ENCODE data around the gene MSI2. TPM values are rescaled to one million over a fixed set of nuclear protein-coding genes. Genes with fewer than 3 reads are reported as not detected.

The MSI2 gene
- total RNA-seq, 2 experiments from 2014 or later: 107 to 111 TPM

DNA sequence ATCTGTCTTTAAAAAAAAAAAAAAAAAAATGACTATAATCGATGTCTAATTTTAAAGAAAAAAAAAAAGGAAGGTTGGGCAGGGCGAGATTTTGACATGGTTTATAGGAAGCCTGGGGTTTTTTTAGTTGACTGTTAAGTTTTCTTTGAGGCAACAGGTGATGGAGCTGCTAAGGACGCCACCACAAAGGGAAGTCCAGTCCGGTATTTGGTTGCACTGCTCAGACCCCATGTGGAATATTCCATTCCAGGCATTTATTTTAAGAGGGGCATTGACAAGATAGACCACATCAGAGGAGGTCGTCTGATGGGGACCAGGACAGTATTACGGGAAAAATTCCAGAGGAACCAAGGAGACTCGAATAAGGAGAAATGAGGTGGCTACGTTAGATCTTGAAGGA, 320.4 kb downstream of the MSI2 start:
- Mint-ChIP-seq H3K36me3 (ENCODE audit: low read depth) (no peaks in the 10 kb centered on the region), H3K27ac (no peak overlapping the region), H3K27me3 (no peaks in the 10 kb centered on the region), H3K4me3 (no peak overlapping the region), H3K4me1 (no peaks in the 10 kb centered on the region), H3K9me3 (no peaks in the 10 kb centered on the region)
- DNase-seq: no peak
- ChIA-PET POLR2A (no interaction called here), CTCF (interaction anchor here (0.7 kb wide), 1 partner anchor 955 kb away, joined by 4 read pairs; no protein-coding TSS in a partner anchor)

DNA sequence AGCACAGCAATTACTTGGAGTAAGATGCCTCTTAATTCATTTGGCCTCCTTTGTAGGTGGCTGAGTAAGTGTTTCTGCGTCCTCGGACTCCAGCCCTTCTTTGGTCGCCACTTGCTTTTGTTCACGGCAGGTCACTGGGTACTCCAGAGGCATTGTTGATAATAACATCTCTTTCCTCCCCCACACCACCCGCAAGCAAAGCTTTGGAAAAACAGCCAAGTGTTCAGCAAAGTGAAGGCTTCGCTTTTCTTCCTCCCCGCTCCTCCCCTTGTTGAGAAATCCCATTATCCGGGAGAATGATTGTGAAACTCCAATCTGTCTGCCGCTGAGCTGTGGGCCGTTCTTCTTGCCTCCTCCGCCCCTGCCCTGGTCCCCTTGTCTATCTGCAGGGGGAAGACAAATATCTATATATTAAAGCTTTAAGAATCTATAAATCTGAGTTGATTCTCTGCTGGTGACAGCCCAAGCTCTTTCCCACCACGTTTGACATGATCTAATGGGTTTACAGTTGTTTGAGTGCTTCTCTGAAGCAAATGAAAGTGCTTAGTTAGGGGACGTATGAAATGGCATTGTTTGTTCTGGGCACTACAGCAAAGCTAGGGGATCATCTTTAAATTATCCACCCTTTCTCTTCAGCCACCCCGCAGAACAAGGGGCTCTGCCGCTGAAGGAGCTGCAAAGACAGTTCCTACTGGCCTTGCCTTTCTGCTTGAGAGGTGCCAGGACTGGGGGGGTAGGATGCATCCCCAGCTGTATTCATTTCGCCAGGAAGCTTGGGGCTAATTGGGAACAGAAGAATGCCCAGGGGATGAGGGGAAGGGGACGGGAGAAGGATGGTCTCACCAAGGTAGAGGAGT, 321.7 kb downstream of the MSI2 start:
- CTCF ChIA-PET: no interaction called here
- H3K36me3 Mint-ChIP-seq (ENCODE audit: low read depth): no peaks in the 10 kb centered on the region
- no peaks in the 10 kb centered on the region for H3K27me3 Mint-ChIP-seq
- H3K4me1 Mint-ChIP-seq: no peaks in the 10 kb centered on the region
- no peaks in the 10 kb centered on the region for H3K9me3 Mint-ChIP-seq
- no peak overlapping the region for H3K27ac Mint-ChIP-seq
- H3K4me3 Mint-ChIP-seq: no peak overlapping the region
- POLR2A ChIA-PET: no interaction called here
- no peak for DNase-seq

GRCh38 chr17:57578608-57579225, 322.4 kb downstream of the MSI2 start:
- no peaks in the 10 kb centered on the region for H3K9me3 Mint-ChIP-seq
- CTCF ChIA-PET: no interaction called here
- no peaks in the 10 kb centered on the region for H3K4me1 Mint-ChIP-seq
- H3K4me3 Mint-ChIP-seq: no peak overlapping the region
- H3K27ac Mint-ChIP-seq: no peak overlapping the region
- H3K36me3 Mint-ChIP-seq (ENCODE audit: low read depth): no peaks in the 10 kb centered on the region
- no peaks in the 10 kb centered on the region for H3K27me3 Mint-ChIP-seq
- DNase-seq: no peak
- POLR2A ChIA-PET: no interaction called here

DNA sequence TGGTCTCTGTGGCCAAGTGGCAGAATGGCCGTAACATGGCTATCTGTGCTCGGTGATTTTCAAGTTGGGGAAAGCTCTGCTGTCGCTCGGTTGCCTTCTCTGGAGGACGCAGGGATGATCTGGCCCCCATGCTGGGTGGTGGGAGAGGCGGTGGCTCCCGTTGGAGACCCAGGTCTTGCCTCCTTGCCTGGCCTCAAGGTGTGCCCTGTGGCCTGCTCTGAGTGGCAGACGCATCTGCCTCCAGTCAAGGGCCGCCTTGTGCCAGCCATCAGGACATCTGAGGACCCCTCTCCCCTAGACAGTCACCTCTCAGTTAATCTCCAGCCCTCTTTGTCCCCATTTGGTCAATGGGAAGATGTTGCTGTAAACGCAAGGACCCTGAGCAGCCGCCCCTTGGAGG, 322.9 kb downstream of the MSI2 start:
- ChIA-PET POLR2A (no interaction called here), CTCF (no interaction called here)
- no peak overlapping the region for H3K4me3 Mint-ChIP-seq
- no peaks in the 10 kb centered on the region for H3K36me3 Mint-ChIP-seq (ENCODE audit: low read depth)
- H3K27me3 Mint-ChIP-seq: no peaks in the 10 kb centered on the region
- H3K9me3 Mint-ChIP-seq: no peaks in the 10 kb centered on the region
- H3K4me1 Mint-ChIP-seq: no peaks in the 10 kb centered on the region
- H3K27ac Mint-ChIP-seq: no peak overlapping the region
- no peak for DNase-seq

GRCh38 chr17:57580055-57580739, 323.9 kb downstream of the MSI2 start:
- Mint-ChIP-seq H3K4me1 (no peaks in the 10 kb centered on the region), H3K27me3 (no peaks in the 10 kb centered on the region), H3K4me3 (no peak overlapping the region), H3K9me3 (no peaks in the 10 kb centered on the region), H3K27ac (no peak overlapping the region), H3K36me3 (ENCODE audit: low read depth) (no peaks in the 10 kb centered on the region)
- DNase-seq: no peak
- CTCF ChIA-PET: no interaction called here
- POLR2A ChIA-PET: no interaction called here

- no peak overlapping the region for H3K4me3 Mint-ChIP-seq
- no peak overlapping the region for H3K27ac Mint-ChIP-seq
- no peaks in the 10 kb centered on the region for H3K4me1 Mint-ChIP-seq
- CTCF ChIA-PET: interaction anchor here (1.1 kb wide), 1 partner anchor 15 kb away, joined by 4 read pairs; no protein-coding TSS in a partner anchor
- no peak for DNase-seq
- no peaks in the 10 kb centered on the region for H3K27me3 Mint-ChIP-seq
- POLR2A ChIA-PET: no interaction called here
- H3K36me3 Mint-ChIP-seq (ENCODE audit: low read depth): no peaks in the 10 kb centered on the region
- H3K9me3 Mint-ChIP-seq: no peaks in the 10 kb centered on the region
These were observed 326.8 kb downstream of the MSI2 start for GRCh38 chr17:57582881-57583756.

DNA sequence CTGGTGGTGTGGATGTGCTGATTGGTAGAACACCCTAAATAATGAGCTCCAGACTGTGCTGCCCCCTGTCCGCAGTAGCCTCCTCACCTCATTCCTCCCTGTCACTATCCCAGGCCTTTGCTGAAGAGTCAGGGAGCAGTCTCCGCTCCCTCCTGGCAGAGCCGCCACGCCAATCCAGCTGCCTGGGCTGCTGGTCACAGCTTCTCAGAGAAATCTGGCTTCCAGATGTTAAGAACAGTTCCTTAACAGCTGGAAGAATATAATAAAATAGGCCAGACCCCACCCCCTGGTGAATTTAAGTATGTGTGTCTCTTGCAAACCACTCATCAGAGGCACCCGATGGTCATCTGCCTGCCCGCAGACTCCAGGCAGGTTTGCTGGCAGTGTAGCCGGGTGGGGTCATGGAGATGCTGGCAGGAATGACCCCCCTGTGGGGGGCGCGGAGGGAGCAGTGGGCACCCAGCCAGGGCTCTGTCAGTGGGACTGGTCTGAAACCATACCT, 327.8 kb downstream of the MSI2 start:
- CTCF ChIA-PET: interaction anchor here (0.5 to 1.2 kb wide), 3 partner anchors 14 to 116 kb away, joined by 3 to 6 read pairs (median 4); no protein-coding TSS in a partner anchor
- DNase-seq: no peak
- Mint-ChIP-seq H3K27ac (no peak overlapping the region), H3K9me3 (no peaks in the 10 kb centered on the region), H3K27me3 (no peaks in the 10 kb centered on the region), H3K4me3 (no peak overlapping the region), H3K4me1 (no peaks in the 10 kb centered on the region), H3K36me3 (ENCODE audit: low read depth) (no peaks in the 10 kb centered on the region)
- POLR2A ChIA-PET: no interaction called here

DNA sequence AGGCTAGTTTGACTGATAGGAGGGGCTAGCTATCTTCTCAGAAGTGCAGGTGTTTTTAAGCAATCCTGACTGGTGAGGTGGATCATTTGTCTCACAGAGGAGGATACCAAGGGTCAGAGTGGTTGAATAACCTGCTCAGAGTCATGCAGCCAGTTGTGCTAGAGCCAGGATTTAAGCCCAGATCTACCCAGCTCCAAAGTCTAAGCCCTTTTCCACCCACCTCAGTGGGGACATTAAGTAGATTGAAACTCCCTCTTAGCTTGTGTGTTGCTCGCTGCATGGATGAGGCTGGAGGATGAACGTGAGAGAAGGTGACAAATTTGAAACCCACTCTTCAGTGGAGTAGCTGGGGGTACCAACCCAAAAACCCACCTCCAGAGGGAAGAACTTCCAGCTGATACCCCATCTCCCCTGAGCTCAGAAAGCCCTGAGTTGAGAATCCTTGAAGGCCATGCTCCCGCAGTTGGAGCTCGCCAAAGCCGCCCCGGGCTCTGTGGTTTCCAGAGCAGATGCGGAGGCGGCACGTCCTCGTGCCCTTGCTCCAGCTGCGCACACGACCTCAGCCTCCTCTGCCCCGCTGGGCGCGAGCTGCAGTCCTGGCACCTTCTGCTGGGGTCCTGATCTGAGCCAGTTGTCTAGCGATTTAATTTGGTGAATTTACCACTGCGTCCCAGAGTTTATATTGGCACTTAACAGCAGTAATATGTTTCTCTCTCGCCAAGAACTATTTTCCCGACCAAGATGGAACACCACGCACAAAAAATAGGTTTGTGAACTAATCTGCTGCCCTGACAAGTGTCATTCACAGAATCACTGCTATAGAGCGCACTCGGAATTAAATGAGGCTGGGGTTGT, 329.2 kb downstream of the MSI2 start:
- H3K27ac Mint-ChIP-seq: no peak overlapping the region
- no peak for DNase-seq

GRCh38 chr17:57586196-57586740, 329.9 kb downstream of the MSI2 start:
- no peaks in the 10 kb centered on the region for H3K9me3 Mint-ChIP-seq
- H3K27ac Mint-ChIP-seq: no peak overlapping the region
- no peak for DNase-seq
- H3K4me1 Mint-ChIP-seq: no peaks in the 10 kb centered on the region
- H3K4me3 Mint-ChIP-seq: no peak overlapping the region
- H3K36me3 Mint-ChIP-seq (ENCODE audit: low read depth): no peaks in the 10 kb centered on the region
- H3K27me3 Mint-ChIP-seq: no peaks in the 10 kb centered on the region
- CTCF ChIA-PET: no interaction called here
- POLR2A ChIA-PET: no interaction called here

More for the DNA sequence above, 329.2 kb downstream of the MSI2 start:
- Mint-ChIP-seq H3K27me3 (no peaks in the 10 kb centered on the region), H3K4me3 (no peak overlapping the region), H3K36me3 (ENCODE audit: low read depth) (no peaks in the 10 kb centered on the region), H3K4me1 (no peaks in the 10 kb centered on the region), H3K9me3 (no peaks in the 10 kb centered on the region)
- CTCF ChIA-PET: interaction anchor here (1.2 to 1.3 kb wide), 2 partner anchors 33 to 87 kb away, joined by 3 to 5 read pairs; no protein-coding TSS in a partner anchor
- POLR2A ChIA-PET: no interaction called here

- no peaks in the 10 kb centered on the region for H3K4me1 Mint-ChIP-seq
- no peaks in the 10 kb centered on the region for H3K36me3 Mint-ChIP-seq (ENCODE audit: low read depth)
- POLR2A ChIA-PET: no interaction called here
- CTCF ChIA-PET: interaction anchor here (0.9 to 2.9 kb wide), 2 partner anchors 12 to 85 kb away, joined by 4 to 16 read pairs; no protein-coding TSS in a partner anchor
- no peaks in the 10 kb centered on the region for H3K9me3 Mint-ChIP-seq
- no peak overlapping the region for H3K27ac Mint-ChIP-seq
- DNase-seq: no peak
- H3K4me3 Mint-ChIP-seq: no peak overlapping the region
- no peaks in the 10 kb centered on the region for H3K27me3 Mint-ChIP-seq
These were observed 330.4 kb downstream of the MSI2 start for GRCh38 chr17:57586742-57587141.

DNA sequence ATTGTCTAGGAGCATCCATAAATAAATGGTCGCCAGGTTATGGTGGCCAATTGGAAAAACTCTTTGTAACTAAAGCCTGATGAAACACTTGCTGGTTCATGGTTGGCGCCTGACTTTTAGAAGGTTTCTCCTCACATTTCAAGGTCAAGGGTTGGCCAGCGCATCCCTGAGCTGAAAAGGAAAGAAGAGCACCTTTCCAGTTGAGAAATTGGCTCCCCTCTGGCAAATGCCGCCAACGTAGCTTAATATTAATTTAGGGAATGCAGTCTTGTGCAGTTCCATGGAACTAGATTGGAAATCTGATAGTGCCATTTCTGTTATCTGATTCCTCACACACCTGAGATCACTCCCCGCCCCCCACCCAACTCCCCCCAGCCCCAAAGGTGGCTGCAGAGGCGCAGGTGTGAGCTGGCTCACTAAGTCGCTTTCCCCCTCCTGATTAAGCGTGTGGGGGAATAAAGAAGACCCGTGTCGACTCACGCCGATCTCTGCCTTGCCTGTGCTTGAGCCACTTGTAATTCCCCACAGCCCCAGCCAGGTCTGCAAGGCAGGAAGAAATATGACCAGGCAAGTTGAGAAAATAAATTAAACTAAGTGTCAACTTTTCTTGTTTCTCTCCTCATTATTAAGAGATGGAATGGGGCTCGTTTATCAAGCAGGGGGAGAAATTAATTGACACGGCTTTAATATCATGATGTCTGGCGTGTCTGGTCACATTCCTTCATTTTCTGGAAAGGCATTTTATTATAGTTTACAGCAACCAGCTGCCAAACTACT, 331.1 kb downstream of the MSI2 start:
- ChIA-PET CTCF (interaction anchor here (0.9 to 2.9 kb wide), 2 partner anchors 11 to 85 kb away, joined by 4 to 16 read pairs; no protein-coding TSS in a partner anchor), POLR2A (no interaction called here)
- DNase-seq: no peak
- Mint-ChIP-seq H3K4me3 (no peak overlapping the region), H3K9me3 (no peaks in the 10 kb centered on the region), H3K36me3 (ENCODE audit: low read depth) (no peaks in the 10 kb centered on the region), H3K4me1 (no peaks in the 10 kb centered on the region), H3K27ac (no peak overlapping the region), H3K27me3 (no peaks in the 10 kb centered on the region)

All from activated CD4-positive, alpha-beta memory T cell treated with anti-CD3 and anti-CD28 coated beads, Interleukin-2, amount 10 ng/mL, durations not matched to agents 7 days and 5 days (primary cell).